ENCODE data around the gene COG2.
"Not testable (repeated sequence)": the region's sequence is repeated elsewhere in the genome, so short reads cannot be mapped to it uniquely, and the experiment has no call there.

Gene COG2

DNA sequence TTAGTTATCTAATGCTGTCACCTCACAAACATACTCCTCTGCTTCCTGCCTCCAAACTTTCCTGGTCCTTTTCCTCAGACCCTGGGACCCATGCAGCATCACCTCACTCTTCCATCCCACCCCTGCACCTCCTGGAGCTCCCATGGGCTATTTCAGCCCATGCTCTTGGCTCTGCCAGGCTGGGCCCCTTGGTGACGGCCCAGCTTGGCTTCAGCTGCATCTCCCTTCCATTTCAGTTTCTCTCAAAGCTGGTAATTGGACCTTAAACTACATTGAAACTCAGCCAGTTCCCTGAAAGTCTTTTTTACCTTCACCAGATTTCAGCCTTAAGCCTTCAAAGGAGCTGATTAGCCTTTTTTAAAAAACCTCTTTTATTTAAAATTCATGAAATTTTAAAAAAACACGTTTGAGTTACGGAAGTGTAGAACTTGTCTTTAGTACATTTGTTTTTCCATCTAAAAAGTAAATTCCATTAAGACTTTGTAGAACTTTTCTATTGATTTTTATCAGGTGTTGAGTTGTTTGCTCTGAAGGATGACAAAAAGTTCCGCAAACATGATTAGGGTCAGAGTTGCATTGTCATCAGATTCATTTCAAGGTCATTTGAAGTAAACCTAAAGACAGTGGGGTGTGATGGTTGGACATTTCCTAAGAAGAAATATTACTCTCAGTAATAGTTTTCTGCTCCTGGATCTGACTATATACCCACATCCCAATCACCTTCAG, 38.2 kb downstream of the COG2 start:
- no peak for DNase-seq

DNA sequence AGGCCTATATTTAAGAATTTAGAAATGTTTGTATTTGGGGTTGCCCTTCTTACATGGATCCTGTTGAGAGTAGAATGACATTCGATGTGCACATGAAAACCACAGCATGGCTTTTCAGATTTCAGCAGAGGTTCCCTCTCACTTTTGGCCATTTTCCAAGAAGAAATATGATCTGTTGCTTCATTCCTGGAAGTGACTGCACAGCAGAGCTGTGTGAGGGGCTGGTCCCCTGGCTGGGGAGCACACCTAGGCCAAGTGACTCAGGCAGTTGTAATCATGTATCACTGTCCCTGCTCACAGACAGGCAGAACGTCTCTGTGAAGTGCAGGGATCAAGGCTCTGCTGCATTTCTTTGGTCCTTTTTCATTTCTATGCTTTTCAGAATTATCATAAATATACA, 39.3 kb downstream of the COG2 start:
- DNase-seq, result no peak

DNA sequence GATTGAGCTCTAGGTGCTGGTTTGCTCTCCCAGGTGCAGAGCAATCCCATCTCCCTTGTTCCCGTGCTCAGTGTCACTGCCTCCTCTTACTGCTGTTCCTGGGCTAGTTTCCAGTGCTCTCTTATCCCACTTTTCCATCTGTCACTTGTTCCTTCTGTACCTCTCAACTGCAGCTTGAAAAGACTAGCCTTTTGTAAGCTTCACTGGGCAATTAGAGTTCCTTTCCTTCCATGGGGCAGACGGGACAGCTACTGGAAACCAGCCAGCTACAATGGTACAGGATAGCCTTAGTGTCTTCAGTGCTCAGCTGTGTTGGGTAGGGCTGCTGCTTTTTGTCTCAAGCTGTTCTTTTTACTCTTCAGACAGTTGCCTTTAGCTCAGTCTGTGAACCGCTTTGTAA, 40.0 kb downstream of the COG2 start:
- no peak for DNase-seq

DNA sequence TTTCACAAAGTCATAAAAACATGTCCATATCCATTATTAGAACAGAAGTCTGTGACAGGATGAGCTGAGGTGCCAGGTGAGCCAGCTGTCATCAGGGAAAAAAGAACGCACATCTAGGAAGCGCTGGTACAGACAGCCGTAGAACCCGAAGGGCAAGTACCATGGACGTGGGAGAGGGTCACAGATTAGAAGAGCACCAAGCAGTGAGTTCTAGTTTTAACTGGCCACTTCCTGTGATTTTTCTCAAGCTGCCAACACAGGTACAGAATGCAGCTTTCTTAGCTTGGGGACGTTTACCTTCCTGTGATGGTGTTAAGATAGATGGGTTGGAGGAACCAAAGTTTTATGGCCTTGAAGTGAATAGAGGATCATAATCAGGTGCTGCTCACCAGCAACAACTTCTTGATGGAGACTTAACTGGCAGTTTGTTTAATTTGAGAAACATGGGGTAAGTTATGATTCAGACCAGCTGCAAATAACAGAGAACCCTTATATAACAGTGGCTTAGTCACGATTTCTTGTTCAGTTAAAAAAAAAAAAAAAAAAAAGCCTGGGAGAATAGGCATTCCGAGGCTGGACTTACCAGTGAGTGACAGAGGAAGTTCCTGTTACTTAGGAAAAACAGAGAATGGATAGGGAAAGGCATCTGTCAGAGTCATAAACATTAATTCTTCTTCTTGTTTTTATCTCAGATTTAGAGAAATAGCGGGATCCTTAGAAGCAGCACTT, 40.8 kb downstream of the COG2 start:
- no peak for DNase-seq

DNA sequence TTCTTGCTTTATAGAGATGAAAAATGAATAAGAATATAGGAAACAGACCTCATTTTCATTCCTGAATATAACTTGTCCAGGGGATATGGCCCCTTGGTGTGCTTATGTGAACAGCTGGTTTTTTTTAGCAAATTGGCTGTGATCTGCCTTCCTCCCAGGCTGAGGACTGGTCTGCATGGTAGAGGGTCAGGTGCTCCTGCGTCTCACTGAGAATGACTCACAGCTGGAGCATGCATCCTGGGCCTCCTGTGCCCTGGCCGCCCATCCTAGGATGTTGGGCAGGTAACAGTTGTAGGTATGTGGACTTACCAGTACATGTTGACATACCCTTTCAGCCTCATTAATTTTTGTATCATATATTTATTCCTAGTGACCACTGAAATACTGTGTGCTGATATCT, 41.9 kb downstream of the COG2 start:
- DNase-seq, result no peak

DNA sequence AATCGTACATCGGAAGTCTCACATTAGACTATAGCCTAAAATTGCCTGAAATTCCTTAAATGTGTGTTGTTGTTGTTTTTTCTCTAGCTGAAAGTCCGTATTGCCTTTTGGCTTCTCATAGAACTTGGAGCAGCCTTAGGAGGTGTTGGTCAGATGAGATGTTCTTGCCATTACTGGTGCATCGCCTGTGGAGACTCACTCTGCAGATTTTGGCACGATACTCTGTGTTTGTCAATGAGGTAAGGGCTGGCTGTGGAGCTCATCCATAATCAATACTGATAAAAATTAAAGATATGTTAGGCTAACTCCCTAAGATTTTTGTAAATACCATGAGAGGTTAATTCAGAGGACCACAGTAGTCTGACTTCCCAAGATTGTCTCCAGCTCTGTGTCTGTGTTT, 42.7 kb downstream of the COG2 start:
- DNase-seq, result no peak

DNA sequence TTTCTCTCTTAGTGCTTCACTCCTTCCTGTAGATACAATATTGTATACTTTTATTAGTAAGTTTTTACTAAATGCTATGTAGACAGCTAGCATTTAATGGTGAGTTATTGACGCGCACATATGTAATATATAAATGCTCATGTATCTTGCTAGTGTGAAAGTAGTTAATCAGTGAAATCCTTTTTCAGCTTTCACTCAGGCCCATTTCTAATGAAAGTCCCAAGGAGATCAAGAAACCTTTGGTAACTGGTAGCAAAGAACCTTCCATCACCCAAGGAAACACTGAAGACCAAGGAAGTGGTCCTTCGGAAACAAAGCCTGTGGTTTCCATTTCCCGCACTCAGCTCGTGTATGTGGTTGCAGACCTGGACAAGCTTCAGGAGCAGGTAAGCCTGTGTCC, 44.5 kb downstream of the COG2 start:
- no peak for DNase-seq

DNA sequence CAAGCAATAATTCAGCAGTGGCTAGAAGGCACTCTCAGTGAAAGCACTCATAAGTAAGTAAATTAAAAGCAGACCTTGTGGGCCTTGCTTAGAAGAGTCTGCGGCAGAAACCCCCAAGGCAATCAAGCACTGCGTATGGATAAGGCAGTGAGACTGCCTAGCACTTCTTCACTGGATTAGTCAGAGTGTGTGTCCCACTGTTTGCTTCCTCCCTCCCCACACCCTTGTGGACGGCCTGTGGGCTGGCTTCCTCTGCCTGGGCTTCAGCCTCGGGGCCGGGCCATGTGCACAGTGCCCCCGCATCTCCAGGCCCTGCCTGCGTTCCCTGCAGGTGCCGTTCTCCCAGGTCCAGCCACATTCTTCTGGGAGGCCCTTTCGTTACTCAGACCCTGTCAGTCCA, 47.8 kb downstream of the COG2 start:
- DNase-seq, result no peak

DNA sequence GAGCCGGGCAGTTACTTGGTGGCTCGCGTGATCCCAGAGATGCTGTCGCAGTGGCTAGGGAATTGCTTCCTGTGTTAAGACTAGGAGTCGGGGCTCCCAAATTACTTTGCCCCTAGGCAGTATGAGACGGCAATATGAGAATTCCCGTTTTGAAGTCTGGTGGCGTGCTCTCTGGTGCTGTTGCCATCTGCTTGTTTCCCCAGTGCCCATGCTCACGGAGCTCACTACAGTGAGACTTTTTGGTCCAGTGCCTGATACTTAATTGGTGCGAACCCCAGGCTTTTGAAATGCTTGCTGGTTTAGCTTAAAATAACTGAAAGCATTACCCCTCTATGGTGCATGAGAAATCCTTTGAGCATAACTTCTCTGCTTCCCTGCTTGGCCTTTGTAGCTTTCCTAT, 49.3 kb downstream of the COG2 start:
- DNase-seq, result no peak

DNA sequence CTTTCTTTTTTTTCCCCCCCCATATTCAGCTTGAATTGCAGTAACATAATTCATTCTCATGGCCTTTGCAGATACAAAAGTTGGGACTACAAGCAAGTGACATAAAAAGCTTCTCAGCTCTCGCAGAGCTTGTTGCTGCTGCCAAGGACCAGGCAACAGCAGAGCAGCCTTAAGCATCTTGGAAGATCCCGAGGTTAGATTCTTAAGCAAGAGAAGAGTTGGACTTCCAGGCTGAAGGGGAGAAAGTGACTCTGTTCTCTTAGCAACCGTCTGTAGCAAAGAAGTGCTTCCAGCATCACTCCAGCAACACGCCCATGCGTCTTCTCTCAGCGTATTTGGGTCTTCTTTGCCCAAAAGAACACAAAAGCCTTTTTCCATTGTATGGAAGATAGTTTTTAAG, 50.9 kb downstream of the COG2 start:
- no peak for DNase-seq

DNA sequence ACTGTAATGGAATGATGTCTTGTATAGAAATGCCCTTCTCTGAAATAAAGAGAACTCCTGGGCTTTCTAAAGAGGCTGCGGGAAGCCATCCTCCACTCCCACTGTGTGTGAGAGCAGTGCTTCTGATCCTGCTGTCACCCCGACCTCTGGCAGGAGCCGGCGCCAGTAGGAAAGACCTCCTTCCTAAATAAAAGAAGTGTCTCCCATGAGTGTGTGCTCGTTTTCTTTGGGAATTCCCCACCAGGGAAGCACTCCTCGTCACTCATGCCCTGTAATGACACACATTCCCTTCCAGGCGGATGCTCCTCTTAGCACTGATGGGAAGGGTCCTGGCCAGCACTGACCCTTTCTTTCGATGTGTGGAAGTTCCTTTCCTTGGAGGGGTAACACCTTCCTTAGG, 51.5 kb downstream of the COG2 start:
- DNase-seq, result no peak

DNA sequence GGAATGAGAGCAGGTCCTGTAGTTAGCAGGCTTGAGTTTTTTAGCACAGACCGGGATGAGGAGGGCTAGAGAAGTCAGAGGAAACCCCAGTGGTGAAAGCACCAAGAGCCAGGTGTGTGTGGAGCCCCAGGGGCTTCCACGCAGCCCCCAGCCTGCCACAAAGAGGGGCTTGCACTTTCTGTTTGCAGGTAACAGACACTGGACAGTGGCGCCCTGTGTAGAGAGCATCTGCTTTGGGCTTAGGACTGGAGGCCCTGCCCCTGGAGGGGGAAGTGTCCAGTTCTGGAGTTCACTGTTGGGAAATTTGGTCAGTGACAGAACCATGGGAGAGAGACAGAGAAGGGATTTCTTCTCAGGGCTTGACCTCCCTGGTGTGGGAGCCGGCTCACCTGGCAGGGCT, 52.2 kb downstream of the COG2 start:
- DNase-seq, result no peak

DNA sequence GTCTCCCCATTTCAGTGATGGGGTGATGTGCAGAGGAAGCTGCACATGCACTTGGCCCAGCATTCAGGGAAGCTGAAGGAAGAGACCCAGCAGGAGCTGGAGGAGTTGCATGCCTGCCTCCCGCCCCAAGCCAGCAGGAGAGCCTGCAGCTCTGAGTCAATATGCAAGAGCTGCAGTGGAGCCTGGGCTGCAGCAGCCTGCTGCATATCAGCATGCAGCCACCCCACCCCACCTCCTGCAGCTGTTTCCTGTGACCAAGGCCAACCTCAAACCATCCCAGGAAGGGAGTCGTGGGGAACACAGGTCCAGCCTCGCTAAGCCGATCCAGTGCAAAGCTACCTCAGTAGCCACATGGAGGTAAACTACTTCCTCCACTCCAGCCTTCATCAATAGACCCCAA, 52.7 kb downstream of the COG2 start:
- DNase-seq, result no peak

DNA sequence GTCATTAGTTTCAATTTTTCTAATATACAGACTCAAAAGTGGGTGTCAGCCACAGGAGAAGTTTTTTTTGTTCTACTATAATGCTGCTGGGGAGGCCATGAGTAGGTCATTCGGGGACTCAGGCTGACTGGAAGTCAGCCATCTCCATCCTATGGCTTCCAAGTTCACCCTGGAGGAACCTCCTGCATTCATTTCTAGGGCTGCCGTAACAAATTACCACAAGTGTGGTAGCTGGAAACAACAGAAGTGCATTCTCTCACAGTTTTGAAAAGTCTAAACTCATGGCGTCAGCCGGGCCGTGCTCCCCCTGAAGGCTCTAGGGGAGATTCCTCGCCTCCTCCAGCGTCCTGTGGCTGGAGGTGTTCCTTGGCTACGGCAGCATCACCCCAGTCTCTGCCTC, 53.9 kb downstream of the COG2 start:
- no peak for DNase-seq

DNA sequence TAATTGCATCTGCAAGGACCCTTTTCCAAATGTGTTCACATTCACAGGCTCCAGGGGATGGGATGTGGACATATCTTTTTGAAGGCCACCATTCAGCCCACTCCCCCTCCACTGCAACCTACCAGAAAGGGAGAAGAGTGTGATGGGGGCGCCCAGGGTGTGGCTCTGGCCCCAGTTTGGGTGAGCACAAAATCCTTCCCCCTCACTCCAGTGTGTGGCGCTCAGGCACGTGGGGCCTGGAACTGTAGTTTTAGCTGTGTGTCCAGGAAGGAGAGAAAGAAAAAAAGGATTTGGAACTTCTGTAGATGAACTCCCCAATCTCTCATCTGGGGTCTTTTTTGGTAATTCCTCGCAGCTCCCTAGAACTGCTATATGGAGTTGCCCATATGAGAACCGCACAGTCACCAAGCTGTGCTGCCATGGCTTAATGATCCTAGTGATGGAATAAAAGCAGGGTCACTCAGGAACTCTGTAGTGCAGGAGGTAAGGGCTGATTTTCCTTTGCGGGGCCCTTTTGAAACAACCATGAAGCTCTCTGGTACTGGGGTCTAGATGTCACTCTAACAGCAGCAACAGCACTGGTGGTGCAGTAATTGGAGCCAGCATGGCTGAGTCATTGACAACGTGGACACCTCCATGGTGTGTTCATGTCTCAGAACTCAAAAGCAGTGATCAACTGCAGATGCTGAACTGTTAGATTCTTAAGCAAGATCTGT, 54.6 kb downstream of the COG2 start:
- DNase-seq, result no peak

DNA sequence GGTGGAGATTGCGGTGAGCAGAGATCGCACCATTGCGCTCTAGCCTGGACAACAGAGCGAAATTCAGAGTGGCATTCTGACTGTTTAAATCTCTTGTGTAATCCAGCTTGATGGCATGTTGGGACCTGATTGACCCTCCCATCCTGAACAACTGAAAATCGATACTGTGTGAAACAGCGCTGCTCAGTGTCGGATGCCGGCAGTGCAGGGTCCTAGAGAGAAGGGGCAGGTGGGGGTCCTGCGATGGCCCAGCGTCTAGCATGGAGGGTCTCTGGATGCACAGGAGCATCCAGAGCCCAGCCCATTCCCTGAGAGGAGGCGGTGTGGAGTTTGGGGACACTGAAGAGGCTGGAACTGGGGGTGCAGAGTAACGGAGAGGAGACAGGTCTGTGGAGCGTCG, 55.8 kb downstream of the COG2 start:
- no peak for DNase-seq

DNA sequence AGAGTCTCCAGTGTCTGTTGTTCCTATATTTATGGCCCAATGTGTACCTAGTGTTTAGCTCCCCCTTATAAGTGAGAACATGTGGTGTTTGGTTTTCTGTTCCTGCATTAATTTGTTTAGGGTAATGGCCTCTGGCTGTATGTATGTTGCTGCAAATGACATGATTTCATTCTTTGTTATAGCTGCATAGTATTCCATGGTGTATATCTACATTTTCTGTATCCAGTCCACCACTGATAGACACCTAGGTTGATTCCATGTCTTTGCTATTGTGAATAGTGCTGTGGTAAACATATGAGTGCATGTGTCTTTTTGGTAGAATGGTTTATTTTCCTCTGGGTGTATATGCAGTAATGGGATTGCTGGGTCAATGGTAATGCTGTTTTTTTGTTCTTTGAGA, 56.7 kb downstream of the COG2 start:
- DNase-seq, result not testable (repeated sequence)

DNA sequence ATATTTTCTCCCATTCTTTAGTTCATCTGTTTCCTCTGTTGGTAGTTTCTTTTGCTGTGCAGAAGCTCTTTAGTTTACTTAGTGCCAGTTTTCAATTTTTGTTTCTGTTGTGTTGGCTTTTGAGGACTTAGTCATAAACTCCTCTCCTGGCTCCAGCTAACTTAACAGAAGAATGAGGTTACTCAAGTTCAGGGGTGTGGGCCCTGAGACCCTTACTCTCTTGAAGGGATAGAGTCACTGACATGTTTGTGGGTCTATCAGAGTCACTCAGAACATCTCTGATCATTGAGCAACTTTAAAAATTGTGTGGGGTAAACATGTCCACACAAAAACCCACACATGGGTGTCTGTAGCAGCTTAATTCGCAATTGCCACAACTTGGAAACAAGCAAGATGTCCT, 57.4 kb downstream of the COG2 start:
- DNase-seq, result no peak

DNA sequence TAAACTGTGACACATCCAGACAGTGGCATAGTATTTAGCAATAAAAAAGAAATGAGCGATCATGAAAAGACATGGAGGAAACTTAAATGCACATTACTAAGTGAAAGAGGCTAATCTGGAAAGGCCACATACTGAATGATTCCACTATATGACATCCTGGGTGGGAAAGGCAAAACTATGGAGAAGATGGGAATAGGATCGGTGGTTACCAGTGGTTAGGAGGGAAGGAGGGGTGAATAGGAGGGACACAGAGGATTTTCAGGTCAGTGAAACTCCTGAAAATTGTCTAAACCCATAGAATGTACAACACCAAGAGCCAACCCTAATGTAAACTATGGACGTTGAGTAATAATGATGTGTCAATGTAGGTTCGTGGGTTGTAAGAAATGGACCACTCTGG, 57.9 kb downstream of the COG2 start:
- no peak for DNase-seq

DNA sequence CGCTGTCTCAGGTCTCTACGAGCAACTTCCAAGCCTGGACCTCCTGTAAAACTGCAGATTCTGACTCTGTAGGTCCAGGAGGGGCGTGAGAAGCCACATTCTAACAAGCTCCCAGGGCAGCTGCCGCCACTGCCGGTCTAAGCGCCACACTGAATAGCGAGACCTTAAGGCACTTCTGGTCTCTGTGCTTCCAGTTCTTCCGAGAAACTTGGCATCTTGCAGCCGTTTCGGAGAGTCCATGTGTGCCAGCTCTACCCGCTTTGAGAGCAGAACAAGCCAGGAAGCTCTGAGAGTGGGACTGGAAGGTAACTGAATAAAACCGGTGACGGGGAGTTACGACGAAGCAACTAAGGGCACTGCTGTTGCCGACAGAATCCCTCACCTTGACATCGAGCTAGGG, 59.2 kb downstream of the COG2 start:
- DNase-seq, result no peak

DNA sequence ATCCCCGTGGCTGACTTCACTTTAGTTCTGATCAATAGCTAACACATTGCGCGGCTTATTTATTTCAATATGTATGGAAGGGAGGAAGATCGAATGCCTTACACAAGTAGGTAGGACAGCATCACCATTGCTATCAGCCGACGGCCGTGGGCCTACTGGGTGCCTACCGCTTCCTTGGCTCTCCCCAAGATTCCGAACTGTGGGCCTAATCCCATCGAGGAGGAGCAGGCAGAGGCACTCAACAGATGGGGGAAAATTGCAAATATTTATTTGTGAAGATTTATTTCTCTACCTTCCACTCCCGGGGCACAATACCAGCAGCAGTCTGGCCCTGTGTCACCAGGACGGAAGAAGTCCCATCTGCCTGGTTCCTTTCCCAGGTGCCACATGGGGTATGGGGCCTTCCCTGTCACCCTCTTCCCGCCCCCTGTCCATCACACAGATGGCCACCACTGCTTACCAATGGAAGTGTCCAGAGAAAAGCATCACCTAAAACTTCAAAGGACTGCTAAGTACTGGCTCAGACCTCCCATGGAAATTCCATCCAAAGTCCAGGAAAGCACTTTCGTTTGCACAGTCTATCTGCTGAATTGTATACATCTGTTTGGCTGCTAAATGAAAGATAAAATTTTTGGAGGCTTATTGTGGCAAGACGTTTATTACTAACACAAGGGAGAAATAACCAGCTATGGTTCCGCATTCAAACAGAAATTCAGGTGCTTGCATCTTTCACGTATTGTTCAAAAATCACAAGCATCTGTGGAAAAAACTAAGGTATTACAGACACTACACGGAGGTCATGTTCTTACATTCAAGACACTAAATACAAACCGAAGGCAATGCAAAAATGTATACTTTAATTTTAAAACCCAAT, 59.9 kb downstream of the COG2 start:
- DNase-seq, result no peak

DNA sequence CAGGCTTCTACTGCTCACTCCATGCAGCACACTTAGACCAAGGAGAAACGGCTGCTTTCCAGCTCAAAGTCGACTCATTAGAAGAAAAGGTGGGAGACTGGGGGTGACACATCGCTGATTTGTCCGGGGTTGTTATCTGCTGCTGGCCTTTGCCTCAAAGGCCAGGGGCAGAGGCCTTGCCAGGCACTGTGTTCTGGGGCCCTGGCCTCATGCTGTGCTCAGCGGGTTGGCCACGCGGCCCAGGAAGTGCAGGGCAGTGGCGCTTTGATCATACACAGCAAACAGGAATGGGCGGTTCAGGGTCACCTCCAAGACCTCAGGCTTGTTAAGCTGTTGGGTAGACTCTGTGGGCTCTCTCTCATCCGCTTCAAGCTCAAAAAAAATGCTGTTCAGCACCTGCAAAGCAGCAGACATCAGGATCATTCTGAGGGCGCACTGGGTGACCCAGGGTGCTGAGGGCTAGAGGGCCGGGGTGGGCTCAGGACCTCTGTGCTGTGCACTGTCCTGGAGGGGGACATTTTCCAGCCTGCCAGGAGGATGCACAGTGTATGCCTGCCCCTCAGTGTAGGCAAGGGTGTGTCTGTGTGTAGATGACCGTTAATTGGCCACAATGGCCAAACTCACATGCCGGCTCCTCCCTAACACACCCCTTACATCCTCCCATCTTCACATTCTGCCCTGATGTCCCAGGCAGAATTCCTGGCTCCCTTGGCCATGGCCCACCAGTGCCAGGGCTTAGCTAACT, 60.8 kb downstream of the COG2 start:
- DNase-seq, result no peak
